A549 (cell line): ENCODE measurements around the gene CFAP410. TPM values are rescaled to one million over a fixed set of nuclear protein-coding genes. Genes with fewer than 3 reads are reported as not detected.
A peak's percentile ranks its signal among the peaks of the same experiment; 100 is the strongest.

Experiments
- ATAC-seq, 2 experiments: fragments of 200-7000 bp in 1 of 2; fragments of >200 bp in 1 of 2; cut with Nextera tagmentation in 1 of 2; cut with Tn5 transposase in 1 of 2; 3 replicates each; pipeline versions ENCODE4 v1.8.0 to v1.9.1; 2018 to 2020; ENCODE audit warnings: mild to moderate bottlenecking in 1 of 2, moderate library complexity in 1 of 2
- CTCF ChIA-PET: fragments of 300-600 bp; sonication (Branson Sonifier 250); formaldehyde crosslinking; extraction: SDS; loops from one replicate; lab custom pipeline; 2021; ENCODE audit warnings: antibody characterized with exemption, inconsistent platforms; lab: Yijun Ruan, JAX
- POLR2A ChIA-PET: fragments of 350-600 bp; formaldehyde crosslinking; extraction: SDS; loops from one replicate; lab custom pipeline; 2021; ENCODE audit warnings: antibody characterized with exemption, inconsistent platforms; lab: Yijun Ruan, JAX
- DNase-seq, 2 experiments: peaks; one replicate each; pipeline versions ENCODE4 v3.0.0 to v3.0.0-alpha.2; 2011 to 2016; ENCODE audit warnings: low read depth in 1 of 2, low spot score in 1 of 2
- FAIRE-seq: peaks from 2 replicates; lab custom pipeline; 2011; peaks lifted over from hg19 to GRCh38; lab: Jason Lieb, UNC
- H3K27ac ChIP-seq, 2 experiments: fragments of >200 bp; sonication (Bioruptor Twin); formaldehyde crosslinking; 3 replicates each; pipeline ENCODE4 v1.5.1; 2016 to 2017
- H3K4me1 ChIP-seq: fragments of >200 bp; sonication (Bioruptor Twin); formaldehyde crosslinking; 3 replicates; pipeline ENCODE4 v1.6.1; 2016
- H3K4me2 ChIP-seq: fragments of >200 bp; sonication (Bioruptor Twin); formaldehyde crosslinking; 3 replicates; pipeline ENCODE4 v1.6.1; 2016
- H3K4me3 ChIP-seq: fragments of >200 bp; sonication (Bioruptor Twin); formaldehyde crosslinking; 3 replicates; pipeline ENCODE4 v1.5.1; 2016
- H3K9me3 ChIP-seq: fragments of >200 bp; sonication (Bioruptor Twin); formaldehyde crosslinking; 3 replicates; pipeline ENCODE4 v1.6.1; 2016
- CHD4 ChIP-seq: fragments of 200-600 bp; sonication (generic); IDR thresholded peaks from 2 replicates; pipeline ENCODE4 v1.6.1; 2016; ENCODE audit warnings: antibody characterized with exemption, mild to moderate bottlenecking, borderline replicate concordance
- ELK1 ChIP-seq: fragments of 150-350 bp; IDR thresholded peaks from 2 replicates; pipeline ENCODE4 v1.6.1; 2014; ENCODE audit warnings: low read depth, mild to moderate bottlenecking, low read length
- FOSL2 ChIP-seq, 2 experiments: fragments of 450-650 bp in 1 of 2; fragments of >200 bp in 1 of 2; sonication (Bioruptor Twin) in 1 of 2; formaldehyde crosslinking; IDR thresholded peaks; 2 replicates each; pipeline versions ENCODE4 v1.5.0 to v1.6.1; 2016 to 2020; ENCODE audit warnings: mild to moderate bottlenecking in 1 of 2, moderate library complexity in 1 of 2
- HDAC2 ChIP-seq: fragments of 200-600 bp; sonication (generic); IDR thresholded peaks from 2 replicates; pipeline ENCODE4 v1.6.1; 2016
- HMGXB4 ChIP-seq: fragments of 250-450 bp; sonication (Bioruptor Pico); IDR thresholded peaks from 2 replicates; pipeline ENCODE4 v1.5.0; 2021; ENCODE audit warnings: mild to moderate bottlenecking, moderate library complexity, borderline replicate concordance
- KDM5A ChIP-seq: fragments of 200-600 bp; sonication (generic); IDR thresholded peaks from 2 replicates; pipeline ENCODE4 v1.6.1; 2016; ENCODE audit warnings: antibody characterized with exemption, mild to moderate bottlenecking
- MAX ChIP-seq: IDR thresholded peaks from 2 replicates; pipeline ENCODE4 v1.6.1; 2012
- MYC ChIP-seq: IDR thresholded peaks from 2 replicates; pipeline ENCODE4 v1.6.1; 2012; ENCODE audit warnings: mild to moderate bottlenecking, inconsistent platforms, low read length, improper control_type of control experiment, borderline replicate concordance
- RARB ChIP-seq: fragments of 250-450 bp; sonication (Bioruptor Pico); IDR thresholded peaks from 2 replicates; pipeline ENCODE4 v1.8.0; 2021; ENCODE audit warnings: mild to moderate bottlenecking, moderate library complexity
- RFX5 ChIP-seq: fragments of 450-650 bp; IDR thresholded peaks from 2 replicates; pipeline ENCODE4 v1.7.1; 2014; ENCODE audit warnings: antibody characterized with exemption, mild to moderate bottlenecking, moderate library complexity
- SMC3 ChIP-seq: fragments of >200 bp; sonication (Bioruptor Twin); formaldehyde crosslinking; IDR thresholded peaks from 3 replicates; pipeline ENCODE4 v1.6.1; 2018; ENCODE audit warnings: inconsistent platforms
- ZNF302 ChIP-seq: fragments of 250-450 bp; sonication (Bioruptor Pico); IDR thresholded peaks from 2 replicates; pipeline ENCODE4 v1.9.0; 2021; ENCODE audit warnings: inconsistent platforms, mild to moderate bottlenecking, moderate library complexity
- WGBS: methylation state at CpG from one replicate; pipeline ENCODE4 v1.1.6; 2017; ENCODE audit errors: missing lambda C conversion rate; 5-methylcytosine and 5-hydroxymethylcytosine counted together
- polyA plus RNA-seq, 4 experiments: library from polyadenylated mRNA; depleted of rRNA in 3 of 4; stranded (reverse); fragments of >200 nt; fragmentation: RNase III in 1 of 4; extraction: RNeasy Plus Mini Kit Qiagen cat#74134 plus additional on column Dnase treatment in 1 of 4; gene quantifications; 2 replicates in 3 of 4; 3 replicates in 1 of 4; pipeline ENCODE4 v1.2.3, GENCODE V29; 2011 to 2017
- TF ChIP-seq, protein P1 (sequence below): IDR thresholded peaks from 2 replicates; pipeline ENCODE4 v1.6.1; 2012; ENCODE audit warnings: low read depth, borderline replicate concordance
- TF ChIP-seq, protein P2 (sequence below): fragments of 450-650 bp; IDR thresholded peaks from 2 replicates; pipeline ENCODE4 v1.6.1; 2014; ENCODE audit warnings: antibody characterized with exemption
- TF ChIP-seq, protein P3 (sequence below): IDR thresholded peaks from 2 replicates; pipeline ENCODE4 v1.6.1; 2012

Gene CFAP410
- polyA plus RNA-seq, 2 of the 4 experiments (the other 2 are of a cell fraction), result 3.2 to 7.1 TPM

- peaks cover 4% of the 10 kb centered on the region; the same call in 1 of the 3 replicates for H3K4me1 ChIP-seq
- H3K4me3 ChIP-seq, result peak overlapping the region; percentile 28; the same call in 2 of the 3 replicates
- CTCF ChIA-PET, result no interaction called here
- WGBS, result 17% methylated on average over 14 of the region's 29 CpGs
- peak; percentile 24 to 52 for DNase-seq
- ATAC-seq, result peak; percentile 59 to 74
- FAIRE-seq, result no peak
- H3K4me2 ChIP-seq, result peak overlapping the region; percentile 71
- no peak overlapping the region for H3K27ac ChIP-seq
- TF ChIP-seq FOSL2 (IDR thresholded peaks at IDR 0.05) (no peak), FOSL2 (CRISPR knock-in tag; IDR thresholded peaks at IDR 0.05) (peak; percentile 26; the same call in 1 of the 2 replicates)
- TF ChIP-seq, protein P1, sequence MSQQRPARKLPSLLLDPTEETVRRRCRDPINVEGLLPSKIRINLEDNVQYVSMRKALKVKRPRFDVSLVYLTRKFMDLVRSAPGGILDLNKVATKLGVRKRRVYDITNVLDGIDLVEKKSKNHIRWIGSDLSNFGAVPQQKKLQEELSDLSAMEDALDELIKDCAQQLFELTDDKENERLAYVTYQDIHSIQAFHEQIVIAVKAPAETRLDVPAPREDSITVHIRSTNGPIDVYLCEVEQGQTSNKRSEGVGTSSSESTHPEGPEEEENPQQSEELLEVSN, result no peak
- TF ChIP-seq, protein P2, sequence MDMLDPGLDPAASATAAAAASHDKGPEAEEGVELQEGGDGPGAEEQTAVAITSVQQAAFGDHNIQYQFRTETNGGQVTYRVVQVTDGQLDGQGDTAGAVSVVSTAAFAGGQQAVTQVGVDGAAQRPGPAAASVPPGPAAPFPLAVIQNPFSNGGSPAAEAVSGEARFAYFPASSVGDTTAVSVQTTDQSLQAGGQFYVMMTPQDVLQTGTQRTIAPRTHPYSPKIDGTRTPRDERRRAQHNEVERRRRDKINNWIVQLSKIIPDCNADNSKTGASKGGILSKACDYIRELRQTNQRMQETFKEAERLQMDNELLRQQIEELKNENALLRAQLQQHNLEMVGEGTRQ, result 0 out of 2 replicates have a peak, but pooled peaks have one; percentile 10
- TF ChIP-seq, all 56 proteins: peak for 2
- POLR2A ChIA-PET, result no interaction called here
- H3K9me3 ChIP-seq, result no peaks in the 10 kb centered on the region
Measured at GRCh38 chr21:44370027-44370735, 31.0 kb upstream of the CFAP410 start.

DNA sequence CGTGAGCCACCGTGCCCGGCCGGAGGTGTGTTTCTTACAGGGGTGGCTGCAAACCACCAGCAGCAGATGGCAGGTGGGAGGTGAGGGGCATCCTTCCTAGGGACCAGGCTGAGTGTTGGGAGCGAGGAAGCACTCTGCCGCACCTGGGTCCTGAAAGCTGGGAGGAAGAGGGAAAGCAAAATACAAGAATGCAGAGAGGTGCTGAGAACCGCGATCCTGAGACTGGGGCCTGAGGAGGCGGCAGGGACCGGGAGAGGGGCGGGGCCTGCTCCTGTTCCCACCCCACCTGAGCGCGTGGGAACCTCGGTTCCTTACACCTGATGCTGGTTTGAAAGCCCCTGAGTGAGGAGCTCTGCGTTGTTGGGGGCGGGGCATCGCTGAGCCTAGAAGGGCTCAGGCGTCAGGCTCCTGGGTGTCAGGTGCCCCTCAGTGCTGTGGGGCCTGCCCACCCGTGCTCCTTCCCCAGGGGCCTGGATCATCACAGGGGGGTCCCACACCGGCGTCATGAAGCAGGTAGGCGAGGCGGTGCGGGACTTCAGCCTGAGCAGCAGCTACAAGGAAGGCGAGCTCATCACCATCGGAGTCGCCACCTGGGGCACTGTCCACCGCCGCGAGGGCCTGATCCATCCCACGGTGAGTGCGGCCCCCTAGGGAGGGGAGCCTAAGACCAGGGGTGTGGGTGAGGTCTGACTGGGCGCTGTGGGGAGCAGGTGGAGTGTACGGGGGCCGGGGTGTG lies 29.7 kb upstream of the CFAP410 start:
- FAIRE-seq, result no peak

More for the DNA sequence above, 29.7 kb upstream of the CFAP410 start:
- peak; percentile 69 to 75; a peak in 5 of 6 replicates for ATAC-seq
- peak in 1 of 2 experiments; percentile 21 for DNase-seq
- no peaks in the 10 kb centered on the region for H3K9me3 ChIP-seq
- ChIA-PET POLR2A (no interaction called here), CTCF (interaction anchor here (0.8 to 1.0 kb wide), 2 partner anchors 60 to 86 kb away, joined by 3 read pairs; partner anchors contain the start of gene LRRC3)
- H3K4me2 ChIP-seq, result peak overlapping the region; percentile 58
- 62% methylated on average over 10 of the region's 35 CpGs for WGBS
- no peak for TF ChIP-seq RARB (CRISPR knock-in tag)
- no peak for TF ChIP-seq CHD4
- no peak for TF ChIP-seq RFX5
- no peak for TF ChIP-seq ZNF302
- TF ChIP-seq, protein P3, sequence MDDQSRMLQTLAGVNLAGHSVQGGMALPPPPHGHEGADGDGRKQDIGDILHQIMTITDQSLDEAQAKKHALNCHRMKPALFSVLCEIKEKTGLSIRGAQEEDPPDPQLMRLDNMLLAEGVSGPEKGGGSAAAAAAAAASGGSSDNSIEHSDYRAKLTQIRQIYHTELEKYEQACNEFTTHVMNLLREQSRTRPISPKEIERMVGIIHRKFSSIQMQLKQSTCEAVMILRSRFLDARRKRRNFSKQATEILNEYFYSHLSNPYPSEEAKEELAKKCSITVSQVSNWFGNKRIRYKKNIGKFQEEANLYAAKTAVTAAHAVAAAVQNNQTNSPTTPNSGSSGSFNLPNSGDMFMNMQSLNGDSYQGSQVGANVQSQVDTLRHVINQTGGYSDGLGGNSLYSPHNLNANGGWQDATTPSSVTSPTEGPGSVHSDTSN, result no peak
- TF ChIP-seq HDAC2, result no peak
- TF ChIP-seq KDM5A, result no peak
- no peak for TF ChIP-seq MAX
- no peak for TF ChIP-seq SMC3
- no peak for TF ChIP-seq HMGXB4 (CRISPR knock-in tag)
- TF ChIP-seq ELK1, result no peak
- no peak for TF ChIP-seq MYC
- peaks cover 4% of the 10 kb centered on the region; the same call in 1 of the 3 replicates for H3K4me1 ChIP-seq
- no peak overlapping the region for H3K27ac ChIP-seq
- no peak overlapping the region; the same call in 2 of the 3 replicates for H3K4me3 ChIP-seq
